DOHH2 (cell line): Measurements from ENCODE around the gene BCKDHA.
A peak's percentile ranks its signal among the peaks of the same experiment; 100 is the strongest.

ENCODE experiments used
- H3F3A ChIP-seq: fragments of 200-600 bp; sonication (generic), shearing (Covaris generic); 2 replicates; pipeline ENCODE4 v1.6.0; 2016; ENCODE audit warnings: antibody characterized with exemption, mild to moderate bottlenecking; ENCODE audit not compliant: control insufficient read depth, insufficient read depth
- H3K27ac ChIP-seq: fragments of 200-600 bp; sonication (generic); 2 replicates; pipeline ENCODE4 v1.5.1; 2014; ENCODE audit warnings: low read depth, mild to moderate bottlenecking, low read length, moderate library complexity
- H3K27me3 ChIP-seq: fragments of 200-600 bp; sonication (generic); 2 replicates; pipeline ENCODE4 v1.6.1; 2014; ENCODE audit warnings: mild to moderate bottlenecking, low read length, mixed read lengths; ENCODE audit not compliant: control insufficient read depth
- H3K36me3 ChIP-seq: fragments of 200-600 bp; sonication (generic); 2 replicates; pipeline ENCODE4 v1.6.1; 2014; ENCODE audit warnings: mild to moderate bottlenecking, low read length, moderate library complexity, mixed read lengths; ENCODE audit not compliant: control insufficient read depth
- H3K4me1 ChIP-seq: fragments of 200-600 bp; sonication (generic); 2 replicates; pipeline ENCODE4 v1.6.1; 2014; ENCODE audit warnings: mild to moderate bottlenecking, low read length, mixed read lengths; ENCODE audit not compliant: control insufficient read depth
- H3K4me2 ChIP-seq: fragments of 200-600 bp; sonication (generic); 2 replicates; pipeline ENCODE4 v1.6.0; 2014; ENCODE audit warnings: mild to moderate bottlenecking, low read length, moderate library complexity
- H3K4me3 ChIP-seq: fragments of 200-600 bp; sonication (generic); 2 replicates; pipeline ENCODE4 v1.5.1; 2014; ENCODE audit warnings: mild to moderate bottlenecking, low read length, mixed read lengths
- H3K79me2 ChIP-seq: fragments of 200-600 bp; sonication (generic); 2 replicates; pipeline ENCODE4 v1.6.1; 2014; ENCODE audit warnings: mild to moderate bottlenecking, low read length, mixed read lengths; ENCODE audit not compliant: control insufficient read depth
- H3K9me2 ChIP-seq: fragments of 200-600 bp; sonication (generic); replicated peaks from 2 replicates; pipeline ENCODE4 v1.6.1; 2014; ENCODE audit warnings: mild to moderate bottlenecking, low read length, mixed read lengths; ENCODE audit not compliant: control insufficient read depth
- H3K9me3 ChIP-seq: fragments of 200-600 bp; sonication (generic); 2 replicates; pipeline ENCODE4 v1.6.1; 2014; ENCODE audit warnings: antibody characterized with exemption, low read length, mixed read lengths; ENCODE audit not compliant: control insufficient read depth, insufficient read depth
- H4K20me1 ChIP-seq: fragments of 200-600 bp; sonication (generic); 2 replicates; pipeline ENCODE4 v1.6.0; 2014; ENCODE audit warnings: low read depth, mild to moderate bottlenecking, antibody characterized with exemption, low read length, moderate library complexity; ENCODE audit not compliant: control insufficient read depth, insufficient read depth
- CTCF ChIP-seq: fragments of 200-600 bp; sonication (generic); IDR thresholded peaks from one replicate; pipeline ENCODE4 v1.5.1; 2014; ENCODE audit warnings: antibody characterized with exemption, mild to moderate bottlenecking, low read depth, low read length; ENCODE audit not compliant: poor library complexity, severe bottlenecking
- EZH2phosphoT487 ChIP-seq: fragments of 200-600 bp; sonication (generic); IDR thresholded peaks from 2 replicates; pipeline ENCODE4 v1.6.1; 2017; ENCODE audit warnings: borderline replicate concordance, mild to moderate bottlenecking, antibody characterized with exemption, low read length, moderate library complexity, mixed read lengths

The BCKDHA gene

DNA sequence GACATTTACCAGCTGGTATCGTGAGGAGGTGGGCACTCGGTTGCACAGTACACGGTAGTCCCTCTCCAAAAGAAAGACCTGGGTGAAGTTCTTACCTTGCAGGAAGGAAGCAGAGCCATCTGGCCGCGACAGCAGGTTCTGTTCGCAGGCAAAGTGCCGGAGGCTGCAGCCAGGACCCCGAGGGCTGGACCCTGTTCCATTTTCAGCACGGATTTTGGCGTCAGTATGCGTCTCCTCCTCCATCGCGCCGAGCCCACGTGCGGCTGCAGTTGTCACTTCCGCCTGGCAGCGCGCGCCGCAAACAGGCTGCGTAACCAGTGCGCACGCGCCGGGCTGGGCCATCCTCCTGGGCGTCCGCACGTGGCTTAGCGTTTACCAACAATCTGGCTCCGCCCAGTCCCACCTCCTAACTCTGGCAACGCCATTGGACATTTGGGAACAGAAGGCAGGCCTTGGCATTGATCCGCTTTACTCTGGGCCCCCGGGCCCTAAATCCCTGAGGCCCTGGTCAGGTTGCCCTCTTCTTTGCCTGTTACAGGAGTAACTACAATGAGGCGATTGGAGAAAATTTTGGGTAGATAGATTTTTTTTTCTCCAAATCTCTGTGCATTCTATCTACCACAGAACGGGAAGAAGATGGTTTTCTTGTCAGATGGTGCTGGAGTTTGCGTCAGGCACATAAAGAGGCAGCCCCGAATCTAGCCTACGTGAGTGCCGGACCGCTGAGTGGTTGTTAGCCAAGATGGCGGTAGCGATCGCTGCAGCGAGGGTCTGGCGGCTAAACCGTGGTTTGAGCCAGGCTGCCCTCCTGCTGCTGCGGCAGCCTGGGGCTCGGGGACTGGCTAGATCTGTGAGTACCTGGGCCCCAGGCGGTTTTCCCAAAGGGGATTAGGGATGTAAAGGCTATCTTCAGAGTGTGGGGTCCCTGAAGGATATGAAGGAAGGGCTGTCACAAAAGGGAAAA is at the start of gene BCKDHA, which contains the start of gene EXOSC5:
Gene BCKDHA (plus strand): TSS at position 733 of the 964 bp plus-strand sequence. CDS start 10 bp downstream, at position 743.
Gene EXOSC5 (minus strand): TSS at position 274 of the 964 bp plus-strand sequence. CDS start 31 bp downstream, at position 243.
- Histone ChIP-seq H3K4me3 (peak within 1 kb of the TSS; percentile 99), H3K9me3 (no peaks in the 10 kb centered on the region), H3F3A (no peaks in the 10 kb centered on the region), H3K4me2 (peak within 1 kb of the TSS; percentile 64), H3K79me2 (peaks cover 63% of the 10 kb centered on the region), H3K36me3 (peaks cover 22% of the 10 kb centered on the region), H3K27ac (peak within 1 kb of the TSS; percentile 78), H3K9me2 (no peaks in the 10 kb centered on the region), H3K4me1 (peaks cover 30% of the 10 kb centered on the region), H4K20me1 (no peaks in the 10 kb centered on the region), H3K27me3 (no peaks in the 10 kb centered on the region)
- TF ChIP-seq CTCF: no peak
- TF ChIP-seq EZH2phosphoT487: no peak

GRCh38 chr19:41350735-41351338 is 46.8 kb upstream of the BCKDHA start:
- H4K20me1 ChIP-seq: peaks cover 19% of the 10 kb centered on the region; the same call in 1 of the 2 replicates
- no peaks in the 10 kb centered on the region for H3K27me3 ChIP-seq
- peak overlapping the region; percentile 73 for H3K27ac ChIP-seq
- TF ChIP-seq CTCF (no peak), EZH2phosphoT487 (no peak)
- H3K4me2 ChIP-seq: peak overlapping the region; percentile 72
- peaks cover 27% of the 10 kb centered on the region for H3K4me1 ChIP-seq
- H3K4me3 ChIP-seq: peak overlapping the region; percentile 94
- H3K9me2 ChIP-seq: no peaks in the 10 kb centered on the region
- peaks cover 61% of the 10 kb centered on the region for H3K36me3 ChIP-seq
- no peaks in the 10 kb centered on the region; the same call in 1 of the 2 replicates for H3F3A ChIP-seq
- no peaks in the 10 kb centered on the region for H3K9me3 ChIP-seq
- H3K79me2 ChIP-seq: peaks cover 71% of the 10 kb centered on the region

GRCh38 chr19:41351339-41352245 is 46.0 kb upstream of the BCKDHA start:
- peak overlapping the region; percentile 94 for H3K4me3 ChIP-seq
- peak overlapping the region; percentile 72 for H3K4me2 ChIP-seq
- H3K27ac ChIP-seq: peak overlapping the region; percentile 73
- no peaks in the 10 kb centered on the region for H3K27me3 ChIP-seq
- H3F3A ChIP-seq: no peaks in the 10 kb centered on the region; the same call in 1 of the 2 replicates
- H4K20me1 ChIP-seq: peaks cover 19% of the 10 kb centered on the region; the same call in 1 of the 2 replicates
- H3K9me2 ChIP-seq: no peaks in the 10 kb centered on the region
- no peaks in the 10 kb centered on the region for H3K9me3 ChIP-seq
- TF ChIP-seq EZH2phosphoT487 (no peak), CTCF (no peak)
- peaks cover 27% of the 10 kb centered on the region for H3K4me1 ChIP-seq
- peaks cover 63% of the 10 kb centered on the region for H3K79me2 ChIP-seq
- peaks cover 54% of the 10 kb centered on the region for H3K36me3 ChIP-seq
